ENCODE measurements around the gene LTF. TPM values are rescaled to one million over a fixed set of nuclear protein-coding genes. Genes with fewer than 3 reads are reported as not detected.
"Not testable (repeated sequence)": the region's sequence is repeated elsewhere in the genome, so short reads cannot be mapped to it uniquely, and the experiment has no call there.

LTF gene
- total RNA-seq, 1 experiment from 2014 or later = not detected

GRCh38 chr3:46406788-46407611 is 57.7 kb downstream of the LTF start, which contains the start of the genes CCR5AS and CCRL2:
TSS of gene CCR5AS (minus strand) at chr3:46407066.
TSS of gene CCRL2 (plus strand) at chr3:46407259. CDS start at chr3:46408080, 821 bp downstream.
- peaks cover 67% of the 10 kb centered on the region for H3K4me1 ChIP-seq (replicated peaks; ENCODE audit: insufficient read depth)
- H3K27ac ChIP-seq = peak within 1 kb of the TSS; percentile 86
- H3K79me2 ChIP-seq (ENCODE audit: low read depth) = peaks cover 65% of the 10 kb centered on the region
- peak within 1 kb of the TSS; percentile 80 for H2AFZ ChIP-seq
- POLR2A ChIA-PET (ENCODE audit: unreplicated experiment) = no interaction called here
- H3F3A ChIP-seq (ENCODE audit: insufficient read depth, low read depth) = peaks cover 42% of the 10 kb centered on the region
- DNase-seq = peak; percentile 25 to 89
- intact Hi-C loops (cut with micrococcal nuclease; ENCODE audit: unreplicated experiment) = no loop called here
- peaks cover 8% of the 10 kb centered on the region for H3K36me3 ChIP-seq (ENCODE audit: low read depth)
- H3K9me2 ChIP-seq (ENCODE audit: insufficient read depth) = no peaks in the 10 kb centered on the region
- CTCF ChIA-PET = no interaction called here
- TF ChIP-seq EZH2 (IDR thresholded peaks at IDR 0.05; ENCODE audit: low read depth) = no peak
- TF ChIP-seq CTCF (conservative IDR thresholded peaks at IDR 0.05) = no peak
- no peaks in the 10 kb centered on the region for H4K20me1 ChIP-seq (ENCODE audit: insufficient read depth)
- 0 out of 2 replicates have a peak, but pooled peaks cover 3% of the 10 kb centered on the region for H3K9me3 ChIP-seq (ENCODE audit: insufficient read depth, low read depth)
- BruUV-seq (replicated peaks) = TSS peak; percentile 64
- no peaks in the 10 kb centered on the region for H3K27me3 ChIP-seq (ENCODE audit: insufficient read depth, low read depth)
- peak within 1 kb of the TSS; percentile 58 for H3K4me3 ChIP-seq
- peak within 1 kb of the TSS; percentile 88 for H3K4me2 ChIP-seq

GRCh38 chr3:46406443-46406787 is 58.3 kb downstream of the LTF start:
- intact Hi-C loops (cut with micrococcal nuclease; ENCODE audit: unreplicated experiment) = no loop called here
- H3K4me1 ChIP-seq (replicated peaks; ENCODE audit: insufficient read depth) = peaks cover 61% of the 10 kb centered on the region
- no peaks in the 10 kb centered on the region for H3K27me3 ChIP-seq (ENCODE audit: insufficient read depth, low read depth)
- no peak for DNase-seq
- peak overlapping the region; percentile 86 for H3K27ac ChIP-seq
- no peaks in the 10 kb centered on the region for H3K9me2 ChIP-seq (ENCODE audit: insufficient read depth)
- H3K4me2 ChIP-seq = peak overlapping the region; percentile 88
- no TSS peak for BruUV-seq (replicated peaks)
- H3K9me3 ChIP-seq (ENCODE audit: insufficient read depth, low read depth) = 0 out of 2 replicates have a peak, but pooled peaks cover 3% of the 10 kb centered on the region
- peaks cover 41% of the 10 kb centered on the region for H3F3A ChIP-seq (ENCODE audit: insufficient read depth, low read depth)
- POLR2A ChIA-PET (ENCODE audit: unreplicated experiment) = no interaction called here
- TF ChIP-seq CTCF (conservative IDR thresholded peaks at IDR 0.05) = no peak
- no peak for TF ChIP-seq EZH2 (IDR thresholded peaks at IDR 0.05; ENCODE audit: low read depth)
- peaks cover 68% of the 10 kb centered on the region for H3K79me2 ChIP-seq (ENCODE audit: low read depth)
- 0 out of 2 replicates have a peak overlapping the region, but pooled peaks have one; percentile 80 for H2AFZ ChIP-seq
- H3K36me3 ChIP-seq (ENCODE audit: low read depth) = peaks cover 8% of the 10 kb centered on the region
- H3K4me3 ChIP-seq = peak overlapping the region; percentile 58
- CTCF ChIA-PET = no interaction called here
- H4K20me1 ChIP-seq (ENCODE audit: insufficient read depth) = no peaks in the 10 kb centered on the region

GRCh38 chr3:46405301-46406019 is 59.2 kb downstream of the LTF start:
- Histone ChIP-seq H4K20me1 (ENCODE audit: insufficient read depth) (no peaks in the 10 kb centered on the region), H3K27me3 (ENCODE audit: insufficient read depth, low read depth) (no peaks in the 10 kb centered on the region), H3K4me1 (replicated peaks; ENCODE audit: insufficient read depth) (peaks cover 57% of the 10 kb centered on the region), H3K4me3 (peak overlapping the region; percentile 58; the same call in 1 of the 2 replicates), H3K36me3 (ENCODE audit: low read depth) (peaks cover 8% of the 10 kb centered on the region), H3K9me2 (ENCODE audit: insufficient read depth) (no peaks in the 10 kb centered on the region), H3K9me3 (ENCODE audit: insufficient read depth, low read depth) (0 out of 2 replicates have a peak, but pooled peaks cover 3% of the 10 kb centered on the region), H3K4me2 (peak overlapping the region; percentile 88), H3F3A (ENCODE audit: insufficient read depth, low read depth) (peaks cover 33% of the 10 kb centered on the region), H2AFZ (no peak overlapping the region), H3K79me2 (ENCODE audit: low read depth) (peaks cover 73% of the 10 kb centered on the region), H3K27ac (peak overlapping the region; percentile 86)
- DNase-seq = no peak
- POLR2A ChIA-PET (ENCODE audit: unreplicated experiment) = no interaction called here
- BruUV-seq (replicated peaks) = no TSS peak
- CTCF ChIA-PET = interaction anchor here (0.6 kb wide), 1 partner anchor 32 kb away, joined by 3 read pairs; no protein-coding TSS in a partner anchor
- intact Hi-C loops (cut with micrococcal nuclease; ENCODE audit: unreplicated experiment) = no loop called here
- TF ChIP-seq CTCF (conservative IDR thresholded peaks at IDR 0.05) = no peak
- no peak for TF ChIP-seq EZH2 (IDR thresholded peaks at IDR 0.05; ENCODE audit: low read depth)

GRCh38 chr3:46402902-46403301 is 61.8 kb downstream of the LTF start:
- H4K20me1 ChIP-seq (ENCODE audit: insufficient read depth); POLR2A ChIA-PET (ENCODE audit: unreplicated experiment); intact Hi-C loops (cut with micrococcal nuclease; ENCODE audit: unreplicated experiment); H3K27me3 ChIP-seq (ENCODE audit: insufficient read depth, low read depth); H3K27ac ChIP-seq; H3K4me3 ChIP-seq; H3K4me2 ChIP-seq; H3K9me3 ChIP-seq (ENCODE audit: insufficient read depth, low read depth); H2AFZ ChIP-seq; H3K36me3 ChIP-seq (ENCODE audit: low read depth); DNase-seq; H3K9me2 ChIP-seq (ENCODE audit: insufficient read depth); BruUV-seq (replicated peaks); CTCF ChIA-PET: not testable (repeated sequence)
- Histone ChIP-seq H3K79me2 (ENCODE audit: low read depth) (peaks cover 54% of the 10 kb centered on the region), H3F3A (ENCODE audit: insufficient read depth, low read depth) (peaks cover 33% of the 10 kb centered on the region), H3K4me1 (replicated peaks; ENCODE audit: insufficient read depth) (peaks cover 38% of the 10 kb centered on the region)
